ENCODE results near the gene KDM6A. TPM values are rescaled to one million over a fixed set of nuclear protein-coding genes. Genes with fewer than 3 reads are reported as not detected.

KDM6A gene
- total and polyA plus RNA-seq, 2 of the 13 experiments (the other 11 are each of a cell fraction or from before 2014, with no cell fraction given): 16.7 to 18.2 TPM

DNA sequence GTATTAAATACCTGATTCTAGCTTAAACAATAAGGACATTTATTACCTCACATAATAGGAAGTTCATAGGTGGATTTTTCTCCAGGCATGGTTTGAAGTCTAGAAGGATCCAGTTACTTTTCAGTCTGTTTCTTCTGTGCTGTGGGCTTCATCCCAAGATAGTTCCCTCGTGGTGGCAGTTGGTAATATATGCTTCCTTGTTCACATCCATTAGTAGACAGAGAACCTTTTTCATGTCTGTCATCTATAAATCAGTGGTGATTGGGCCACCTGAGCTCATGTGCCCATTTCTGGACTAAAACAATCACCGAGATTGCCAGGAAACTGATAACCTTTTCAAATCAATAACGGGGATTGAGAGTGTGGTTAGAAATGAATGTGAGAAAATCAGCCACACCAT lies 97.7 kb downstream of the KDM6A start (continued):
- no peak for TF ChIP-seq ZFP1 (CRISPR knock-in tag; IDR thresholded peaks at IDR 0.05)
- no peak for TF ChIP-seq PRMT3 (CRISPR knock-in tag; IDR thresholded peaks at IDR 0.05; ENCODE audit: borderline replicate concordance, low read depth)
- TF ChIP-seq, protein P1, sequence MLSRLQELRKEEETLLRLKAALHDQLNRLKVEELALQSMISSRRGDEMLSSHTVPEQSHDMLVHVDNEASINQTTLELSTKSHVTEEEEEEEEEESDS (CRISPR knock-in tag; IDR thresholded peaks at IDR 0.05; ENCODE audit: borderline replicate concordance): no peak
- TF ChIP-seq ZNF264 (CRISPR knock-in tag; IDR thresholded peaks at IDR 0.05): no peak
- no peak for TF ChIP-seq HNRNPLL (IDR thresholded peaks at IDR 0.05; ENCODE audit: low read depth, low read length, poor library complexity, severe bottlenecking)
- TF ChIP-seq, protein P2, sequence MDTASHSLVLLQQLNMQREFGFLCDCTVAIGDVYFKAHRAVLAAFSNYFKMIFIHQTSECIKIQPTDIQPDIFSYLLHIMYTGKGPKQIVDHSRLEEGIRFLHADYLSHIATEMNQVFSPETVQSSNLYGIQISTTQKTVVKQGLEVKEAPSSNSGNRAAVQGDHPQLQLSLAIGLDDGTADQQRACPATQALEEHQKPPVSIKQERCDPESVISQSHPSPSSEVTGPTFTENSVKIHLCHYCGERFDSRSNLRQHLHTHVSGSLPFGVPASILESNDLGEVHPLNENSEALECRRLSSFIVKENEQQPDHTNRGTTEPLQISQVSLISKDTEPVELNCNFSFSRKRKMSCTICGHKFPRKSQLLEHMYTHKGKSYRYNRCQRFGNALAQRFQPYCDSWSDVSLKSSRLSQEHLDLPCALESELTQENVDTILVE (CRISPR knock-in tag; IDR thresholded peaks at IDR 0.05): no peak
- TF ChIP-seq SSRP1 (CRISPR knock-in tag; IDR thresholded peaks at IDR 0.05): no peak
- no peak for TF ChIP-seq ZNF180 (CRISPR knock-in tag; IDR thresholded peaks at IDR 0.05; ENCODE audit: borderline replicate concordance, low read depth)
- no peak for TF ChIP-seq HNF4A (CRISPR knock-in tag; IDR thresholded peaks at IDR 0.05)

DNA sequence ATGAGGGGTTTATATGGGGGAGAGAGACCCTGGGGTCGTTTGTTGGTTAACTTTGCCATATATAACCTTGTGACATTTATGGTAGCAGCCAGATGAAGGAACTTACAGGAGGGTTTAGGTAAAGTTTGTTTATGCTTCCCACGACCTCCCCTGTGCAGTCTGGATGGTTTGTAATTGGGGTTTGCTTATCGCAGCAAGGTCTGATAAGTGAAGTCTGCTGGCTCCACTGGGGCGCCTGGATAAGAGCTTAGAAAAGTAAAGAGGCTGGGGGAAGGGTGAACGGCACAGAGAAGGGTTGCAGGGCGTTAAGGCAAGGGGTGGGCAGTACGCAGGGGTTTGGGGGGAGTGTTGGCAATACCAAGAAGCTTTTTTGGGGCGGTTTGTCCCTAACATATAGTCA lies 98.7 kb downstream of the KDM6A start:
- H3K36me3 ChIP-seq (replicated peaks in 1 of 2; ENCODE audit: control insufficient read depth in 1 of 2, insufficient read depth in 2 of 2, low read length in 2 of 2): peaks cover 0 to 2% of the 10 kb centered on the region in 2 experiments; a peak in 2 of 5 replicates
- no peak overlapping the region for H2AFZ ChIP-seq (ENCODE audit: low read length)
- H3K4me3 ChIP-seq (replicated peaks in 1 of 3; ENCODE audit: insufficient read depth in 1 of 3, low read depth in 2 of 3, low read length in 3 of 3): no peak overlapping the region
- H3K4me1 ChIP-seq (ENCODE audit: insufficient read depth, low read length): peaks cover 15% of the 10 kb centered on the region
- in situ Hi-C loops (cut with HindIII; ENCODE audit: extremely low pct_ligation_motif_present, low pct_unique_long_range_greater_than_20kb): no loop called here
- no peak overlapping the region for H3K9ac ChIP-seq (ENCODE audit: insufficient read depth, low read depth, low read length)
- FAIRE-seq: no peak
- no peak for TF ChIP-seq ZFP36L2 (CRISPR knock-in tag; IDR thresholded peaks at IDR 0.05)
- TF ChIP-seq, protein P3, sequence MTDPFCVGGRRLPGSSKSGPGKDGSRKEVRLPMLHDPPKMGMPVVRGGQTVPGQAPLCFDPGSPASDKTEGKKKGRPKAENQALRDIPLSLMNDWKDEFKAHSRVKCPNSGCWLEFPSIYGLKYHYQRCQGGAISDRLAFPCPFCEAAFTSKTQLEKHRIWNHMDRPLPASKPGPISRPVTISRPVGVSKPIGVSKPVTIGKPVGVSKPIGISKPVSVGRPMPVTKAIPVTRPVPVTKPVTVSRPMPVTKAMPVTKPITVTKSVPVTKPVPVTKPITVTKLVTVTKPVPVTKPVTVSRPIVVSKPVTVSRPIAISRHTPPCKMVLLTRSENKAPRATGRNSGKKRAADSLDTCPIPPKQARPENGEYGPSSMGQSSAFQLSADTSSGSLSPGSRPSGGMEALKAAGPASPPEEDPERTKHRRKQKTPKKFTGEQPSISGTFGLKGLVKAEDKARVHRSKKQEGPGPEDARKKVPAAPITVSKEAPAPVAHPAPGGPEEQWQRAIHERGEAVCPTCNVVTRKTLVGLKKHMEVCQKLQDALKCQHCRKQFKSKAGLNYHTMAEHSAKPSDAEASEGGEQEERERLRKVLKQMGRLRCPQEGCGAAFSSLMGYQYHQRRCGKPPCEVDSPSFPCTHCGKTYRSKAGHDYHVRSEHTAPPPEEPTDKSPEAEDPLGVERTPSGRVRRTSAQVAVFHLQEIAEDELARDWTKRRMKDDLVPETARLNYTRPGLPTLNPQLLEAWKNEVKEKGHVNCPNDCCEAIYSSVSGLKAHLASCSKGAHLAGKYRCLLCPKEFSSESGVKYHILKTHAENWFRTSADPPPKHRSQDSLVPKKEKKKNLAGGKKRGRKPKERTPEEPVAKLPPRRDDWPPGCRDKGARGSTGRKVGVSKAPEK (CRISPR knock-in tag; IDR thresholded peaks at IDR 0.05; ENCODE audit: borderline replicate concordance): no peak
- H3K9me3 ChIP-seq (ENCODE audit: low read length): no peaks in the 10 kb centered on the region; the same call in 1 of the 2 replicates
- no peak overlapping the region for H3K4me2 ChIP-seq (ENCODE audit: low read depth, low read length)
- H3K27me3 ChIP-seq (ENCODE audit: control insufficient read depth in 1 of 2, insufficient read depth in 2 of 2, low read length in 2 of 2): no peaks in the 10 kb centered on the region
- H3K79me2 ChIP-seq (ENCODE audit: insufficient read depth, low read length): peaks cover 39% of the 10 kb centered on the region
- WGBS (ENCODE audit: low lambda C conversion rate): 94% methylated on average over 7 of the region's 8 CpGs
- DNase-seq (ENCODE audit: low spot score): no peak
- ChIA-PET POLR2A (no interaction called here), CTCF (ENCODE audit: low intra/inter-chr PET ratio, low total read pairs) (no interaction called here)
- no TSS peak for BruUV-seq (replicated peaks)
- no peaks in the 10 kb centered on the region for H4K20me1 ChIP-seq (ENCODE audit: insufficient read depth, low read length)
- intact Hi-C loops (cut with micrococcal nuclease; ENCODE audit: unreplicated experiment): no loop called here
- no peak overlapping the region for H3K27ac ChIP-seq (ENCODE audit: extremely low read length, insufficient read depth, low read length)
- ATAC-seq: no peak
